ENCODE measurements around the gene GATA6. TPM values are rescaled to one million over a fixed set of nuclear protein-coding genes. Genes with fewer than 3 reads are reported as not detected.

Gene GATA6
- total RNA-seq, 2 donors from 2014 or later: 52.7 to 61.3 TPM

DNA sequence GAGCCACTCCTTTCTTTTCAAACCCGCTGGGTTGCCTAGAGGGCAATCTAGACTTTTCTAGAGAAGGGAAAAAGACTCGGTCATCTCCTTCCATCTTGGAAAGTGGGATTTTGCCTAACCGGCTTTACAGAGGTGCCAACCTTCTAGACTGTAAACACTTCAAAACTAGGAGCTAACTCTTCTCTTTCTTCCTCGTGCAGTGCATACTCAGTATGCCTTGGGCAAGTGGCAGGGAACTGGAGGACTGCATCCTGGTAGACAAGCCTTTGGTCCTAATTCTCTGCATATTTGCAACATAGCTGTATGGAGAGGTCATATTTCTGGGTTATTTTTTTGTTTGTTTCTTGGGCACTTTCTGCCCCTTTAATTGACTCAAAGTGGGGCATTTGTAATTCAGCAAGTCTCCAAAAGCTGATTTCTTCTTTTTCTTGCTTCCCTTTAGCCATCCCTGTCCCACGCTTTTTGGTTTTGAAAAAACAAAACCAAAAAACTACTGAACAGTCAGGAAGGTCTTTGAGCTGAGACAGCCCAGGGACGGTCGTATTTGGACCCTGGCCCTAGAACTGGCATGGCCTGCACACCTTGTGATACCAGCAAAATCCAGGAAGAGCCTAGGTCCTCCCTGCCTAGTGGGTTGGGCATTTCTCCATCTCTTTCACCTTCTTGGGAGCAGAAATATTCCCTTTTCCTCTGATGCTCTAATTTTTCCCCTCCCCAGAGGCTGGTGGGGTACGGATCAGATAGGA, 5.8 kb upstream of the GATA6 start:
- TF ChIP-seq, protein P1, sequence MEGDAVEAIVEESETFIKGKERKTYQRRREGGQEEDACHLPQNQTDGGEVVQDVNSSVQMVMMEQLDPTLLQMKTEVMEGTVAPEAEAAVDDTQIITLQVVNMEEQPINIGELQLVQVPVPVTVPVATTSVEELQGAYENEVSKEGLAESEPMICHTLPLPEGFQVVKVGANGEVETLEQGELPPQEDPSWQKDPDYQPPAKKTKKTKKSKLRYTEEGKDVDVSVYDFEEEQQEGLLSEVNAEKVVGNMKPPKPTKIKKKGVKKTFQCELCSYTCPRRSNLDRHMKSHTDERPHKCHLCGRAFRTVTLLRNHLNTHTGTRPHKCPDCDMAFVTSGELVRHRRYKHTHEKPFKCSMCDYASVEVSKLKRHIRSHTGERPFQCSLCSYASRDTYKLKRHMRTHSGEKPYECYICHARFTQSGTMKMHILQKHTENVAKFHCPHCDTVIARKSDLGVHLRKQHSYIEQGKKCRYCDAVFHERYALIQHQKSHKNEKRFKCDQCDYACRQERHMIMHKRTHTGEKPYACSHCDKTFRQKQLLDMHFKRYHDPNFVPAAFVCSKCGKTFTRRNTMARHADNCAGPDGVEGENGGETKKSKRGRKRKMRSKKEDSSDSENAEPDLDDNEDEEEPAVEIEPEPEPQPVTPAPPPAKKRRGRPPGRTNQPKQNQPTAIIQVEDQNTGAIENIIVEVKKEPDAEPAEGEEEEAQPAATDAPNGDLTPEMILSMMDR (IDR thresholded peaks at IDR 0.05): no peak
- Histone ChIP-seq H3K9ac (ENCODE audit: low read depth in 2 of 2, low read length in 2 of 2) (peak overlapping the region in 1 of 2 donors; percentile 76), H3K4me3 (no peak overlapping the region), H3K4me1 (no peaks in the 10 kb centered on the region), H3K9me3 (no peaks in the 10 kb centered on the region), H3K27me3 (peaks cover 22% of the 10 kb centered on the region), H3K27ac (no peak overlapping the region), H3K36me3 (no peaks in the 10 kb centered on the region)
- intact Hi-C loops (cut with DNase I): loop anchor here (10.0 kb wide), 1 partner anchor 59 kb away; no protein-coding TSS in a partner anchor
- no peak for DNase-seq

GRCh38 chr18:22164337-22165048, 4.9 kb upstream of the GATA6 start:
- intact Hi-C loops (cut with DNase I): loop anchor here (5.0 to 10.0 kb wide), 3 partner anchors 60 to 167 kb away; no protein-coding TSS in a partner anchor
- no peaks in the 10 kb centered on the region for H3K36me3 ChIP-seq
- DNase-seq: no peak
- H3K9ac ChIP-seq (ENCODE audit: low read depth in 2 of 2, low read length in 2 of 2): peak overlapping the region; percentile 76 to 77
- H3K4me1 ChIP-seq: no peaks in the 10 kb centered on the region
- H3K27ac ChIP-seq: no peak overlapping the region
- H3K9me3 ChIP-seq: no peaks in the 10 kb centered on the region
- TF ChIP-seq, protein P1 (IDR thresholded peaks at IDR 0.05): no peak
- H3K4me3 ChIP-seq: peak overlapping the region; percentile 33
- peaks cover 22% of the 10 kb centered on the region for H3K27me3 ChIP-seq

- H3K27ac ChIP-seq: no peak overlapping the region
- no peaks in the 10 kb centered on the region for H3K4me1 ChIP-seq
- H3K9me3 ChIP-seq: no peaks in the 10 kb centered on the region
- TF ChIP-seq, protein P1 (IDR thresholded peaks at IDR 0.05): no peak
- peak overlapping the region; percentile 33 for H3K4me3 ChIP-seq
- peaks cover 22% of the 10 kb centered on the region for H3K27me3 ChIP-seq
- DNase-seq: no peak
- intact Hi-C loops (cut with DNase I): loop anchor here (5.0 to 10.0 kb wide), 3 partner anchors 60 to 168 kb away; no protein-coding TSS in a partner anchor
- H3K36me3 ChIP-seq: no peaks in the 10 kb centered on the region
- peak overlapping the region; percentile 76 to 77 for H3K9ac ChIP-seq (ENCODE audit: low read depth in 2 of 2, low read length in 2 of 2)
Measured at GRCh38 chr18:22165049-22165602, 4.3 kb upstream of the GATA6 start.

DNA sequence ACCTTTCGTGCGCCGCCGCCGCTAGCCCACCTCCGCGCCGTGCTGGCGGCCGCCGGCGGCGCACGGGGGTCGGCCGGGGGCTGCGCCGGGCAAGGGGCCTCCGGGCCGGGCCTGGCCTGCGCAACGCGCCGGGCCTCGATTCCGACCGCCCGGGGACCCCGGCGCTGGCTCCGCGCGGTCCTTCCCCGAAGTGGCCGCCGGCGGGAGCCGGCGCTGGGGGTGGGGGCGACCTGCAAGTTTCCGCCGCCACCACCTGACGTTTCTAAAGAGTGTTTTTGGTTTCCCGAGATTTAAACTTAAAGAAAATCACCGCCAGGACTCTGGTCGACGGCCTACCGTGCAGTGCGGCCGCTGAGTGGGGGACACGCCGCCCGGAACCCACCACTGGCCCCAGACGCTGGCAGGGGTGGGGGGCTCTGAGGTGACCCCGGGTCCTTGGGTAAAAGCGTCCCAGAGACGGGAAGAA, 3.8 kb upstream of the GATA6 start:
- H3K27ac ChIP-seq: peak overlapping the region; percentile 92
- H3K27me3 ChIP-seq: peaks cover 22% of the 10 kb centered on the region
- H3K9ac ChIP-seq (ENCODE audit: low read depth in 2 of 2, low read length in 2 of 2): peak overlapping the region; percentile 77 to 97
- intact Hi-C loops (cut with DNase I): loop anchor here (5.0 to 10.0 kb wide), 3 partner anchors 61 to 168 kb away; no protein-coding TSS in a partner anchor
- TF ChIP-seq, protein P1 (IDR thresholded peaks at IDR 0.05): no peak
- H3K9me3 ChIP-seq: no peaks in the 10 kb centered on the region
- no peaks in the 10 kb centered on the region for H3K36me3 ChIP-seq
- DNase-seq: no peak
- H3K4me3 ChIP-seq: peak overlapping the region; percentile 82
- H3K4me1 ChIP-seq: no peaks in the 10 kb centered on the region

Measured in colonic mucosa (tissue), 4 donors.